Activated CD4-positive, alpha-beta T cell treated with anti-CD3 and anti-CD28 coated beads, Interleukin-2, Interleukin-4, amounts not matched to agents 100 ng/mL and 50 ng/mL, durations not matched to agents 16 hours and 8 hours (primary cell): Measurements from ENCODE around the gene RBM22.

Experiments used
- DNase-seq: peaks from one replicate; pipeline ENCODE4 v3.0.0-alpha.2; 2020; ENCODE audit warnings: low spot score

Gene RBM22

DNA sequence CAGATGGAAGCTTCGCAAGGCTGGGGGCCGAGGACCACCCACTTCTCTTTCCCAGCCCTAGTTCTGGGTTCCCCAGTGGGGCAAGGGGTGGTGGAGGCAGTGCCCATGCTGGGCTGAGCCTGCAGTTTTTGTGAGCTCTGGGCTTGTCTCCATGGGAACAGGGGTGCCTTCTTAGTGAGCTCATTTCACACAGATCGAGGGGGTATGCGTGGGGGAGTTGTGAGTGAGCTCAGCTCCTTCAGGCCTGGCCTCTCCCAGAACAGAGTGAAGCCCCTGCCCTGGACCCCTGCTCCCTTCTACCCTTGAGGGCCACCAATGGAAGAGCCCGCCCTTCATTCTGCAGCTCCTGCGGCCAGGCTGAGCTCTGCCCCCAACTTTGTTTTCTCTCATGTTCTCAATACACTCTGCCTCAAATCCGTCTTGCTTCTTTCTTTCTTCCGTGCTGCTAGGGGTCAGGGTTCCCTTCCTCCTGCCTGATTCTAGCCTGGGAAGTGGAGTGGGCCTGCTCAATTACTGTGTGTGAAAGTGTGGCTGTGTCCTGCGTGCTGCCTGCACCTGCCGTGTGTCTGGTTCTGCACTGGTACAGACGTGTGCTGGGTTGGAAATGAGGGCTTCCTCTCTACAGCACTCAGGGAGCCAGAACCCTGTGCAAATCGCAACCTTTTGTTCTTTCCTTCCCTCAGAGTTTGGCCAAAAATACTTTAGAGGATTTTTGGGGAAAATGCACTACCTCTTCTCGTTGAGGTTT, 48.8 kb downstream of the RBM22 start:
- DNase-seq = no peak

DNA sequence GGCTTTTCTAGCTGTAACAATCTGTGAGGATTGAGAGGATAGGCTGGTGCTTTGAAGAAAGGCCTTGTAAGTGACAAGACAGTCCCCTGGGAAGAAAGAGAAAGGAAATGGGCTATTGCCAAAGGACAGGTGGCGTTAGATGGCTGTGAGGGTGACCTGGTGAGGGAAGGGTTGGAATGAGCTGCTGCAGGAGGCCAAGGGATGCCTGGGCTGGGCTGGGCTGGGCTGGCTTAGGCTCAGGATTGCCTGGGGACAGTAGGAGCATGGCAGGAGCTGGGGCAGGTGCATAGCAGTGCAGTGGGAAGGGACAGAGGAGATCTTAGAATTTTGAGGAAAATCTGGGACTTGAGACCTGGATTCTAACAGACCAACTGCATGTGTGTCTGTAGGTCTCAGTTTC, 49.5 kb downstream of the RBM22 start:
- no peak for DNase-seq

DNA sequence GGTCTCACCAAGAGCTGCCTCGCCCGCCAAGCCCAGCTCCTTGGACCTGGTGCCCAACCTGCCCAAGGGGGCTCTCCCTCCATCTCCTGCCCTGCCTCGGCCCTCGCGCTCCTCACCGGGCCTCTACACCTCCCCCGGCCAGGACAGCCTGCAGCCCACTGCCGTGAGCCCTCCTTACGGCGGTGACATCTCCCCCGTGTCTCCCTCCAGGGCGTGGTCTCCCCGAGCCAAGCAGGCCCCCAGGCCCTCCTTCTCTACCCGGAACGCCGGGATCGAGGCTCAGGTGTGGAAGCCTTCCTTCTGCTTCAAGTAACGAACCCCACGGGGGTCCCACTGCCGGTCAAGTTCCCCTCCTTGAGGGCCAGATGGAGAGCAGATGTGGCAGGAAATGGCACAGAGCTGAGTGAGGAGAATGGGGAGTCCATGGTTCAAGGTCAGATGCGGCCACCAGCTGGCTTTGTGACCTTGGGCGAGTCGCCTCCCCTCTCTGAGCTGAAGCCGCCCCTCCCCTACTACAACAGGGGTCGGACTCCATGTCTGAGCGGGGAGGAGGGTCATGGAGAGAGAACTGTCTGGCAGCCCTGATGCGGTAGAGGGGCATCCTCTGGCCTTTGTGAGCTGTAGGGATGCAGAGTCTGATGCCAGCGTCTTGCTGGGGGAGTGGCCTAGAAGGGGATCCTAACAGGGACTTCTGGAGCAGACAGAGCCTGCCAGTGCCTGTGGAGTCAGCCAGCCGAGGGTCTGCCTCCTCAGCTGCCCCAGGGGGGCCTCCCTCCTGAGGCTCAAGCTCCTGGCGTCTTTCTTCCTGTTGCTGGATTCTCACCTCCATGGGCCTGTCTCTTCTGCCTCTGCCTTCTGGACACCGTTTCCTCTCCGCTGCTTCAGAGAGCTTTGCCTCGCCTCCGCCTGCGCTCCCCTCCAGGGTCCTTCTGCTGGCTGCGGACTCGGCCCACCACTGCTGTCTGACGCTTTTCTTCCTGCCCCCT, 50.5 kb downstream of the RBM22 start:
- DNase-seq = no peak

DNA sequence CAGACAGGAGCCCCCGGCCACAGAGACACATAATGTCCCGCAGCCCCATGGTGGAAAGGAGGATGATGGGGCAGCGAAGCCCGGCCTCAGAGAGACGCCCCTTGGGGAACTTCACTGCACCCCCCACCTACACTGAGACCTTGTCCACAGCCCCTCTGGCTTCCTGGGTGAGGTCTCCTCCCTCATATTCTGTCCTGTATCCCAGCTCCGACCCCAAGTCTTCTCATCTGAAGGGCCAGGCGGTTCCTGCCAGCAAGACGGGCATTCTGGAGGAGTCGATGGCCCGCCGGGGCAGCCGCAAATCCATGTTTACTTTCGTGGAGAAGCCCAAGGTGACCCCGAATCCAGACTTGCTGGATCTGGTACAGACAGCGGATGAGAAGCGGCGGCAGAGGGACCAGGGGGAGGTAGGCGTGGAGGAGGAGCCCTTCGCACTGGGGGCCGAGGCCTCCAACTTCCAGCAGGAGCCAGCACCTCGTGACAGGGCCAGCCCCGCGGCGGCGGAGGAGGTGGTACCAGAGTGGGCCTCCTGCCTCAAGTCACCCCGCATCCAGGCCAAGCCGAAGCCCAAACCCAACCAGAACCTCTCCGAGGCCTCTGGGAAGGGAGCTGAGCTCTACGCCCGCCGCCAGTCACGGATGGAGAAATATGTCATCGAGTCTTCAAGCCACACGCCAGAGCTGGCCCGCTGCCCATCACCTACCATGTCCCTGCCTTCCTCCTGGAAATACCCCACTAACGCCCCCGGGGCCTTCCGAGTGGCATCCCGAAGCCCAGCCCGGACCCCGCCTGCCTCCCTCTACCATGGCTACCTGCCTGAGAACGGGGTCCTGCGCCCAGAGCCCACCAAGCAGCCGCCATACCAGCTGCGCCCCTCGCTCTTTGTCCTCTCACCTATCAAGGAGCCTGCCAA, 51.5 kb downstream of the RBM22 start:
- no peak for DNase-seq

DNA sequence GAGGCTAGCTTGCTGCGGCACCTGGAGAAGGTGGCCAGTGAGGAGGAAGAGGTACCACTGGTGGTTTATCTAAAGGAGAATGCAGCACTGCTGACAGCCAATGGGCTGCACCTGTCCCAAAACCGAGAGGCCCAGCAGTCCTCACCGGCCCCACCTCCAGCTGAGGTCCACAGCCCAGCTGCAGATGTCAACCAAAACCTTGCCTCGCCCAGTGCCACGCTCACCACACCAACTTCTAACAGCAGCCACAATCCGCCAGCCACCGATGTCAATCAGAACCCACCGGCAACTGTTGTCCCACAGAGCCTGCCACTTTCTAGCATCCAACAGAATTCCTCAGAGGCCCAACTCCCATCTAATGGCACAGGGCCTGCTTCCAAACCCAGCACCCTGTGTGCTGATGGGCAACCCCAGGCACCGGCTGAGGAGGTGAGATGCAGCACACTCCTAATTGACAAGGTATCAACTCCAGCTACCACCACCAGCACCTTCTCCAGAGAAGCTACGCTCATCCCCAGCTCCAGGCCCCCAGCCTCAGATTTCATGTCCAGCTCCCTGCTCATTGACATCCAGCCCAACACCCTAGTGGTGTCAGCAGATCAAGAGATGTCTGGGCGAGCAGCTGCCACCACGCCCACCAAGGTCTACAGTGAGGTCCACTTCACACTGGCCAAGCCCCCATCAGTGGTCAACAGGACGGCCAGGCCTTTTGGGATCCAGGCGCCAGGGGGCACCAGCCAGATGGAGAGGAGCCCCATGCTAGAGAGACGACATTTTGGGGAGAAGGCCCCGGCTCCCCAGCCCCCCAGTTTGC, 52.4 kb downstream of the RBM22 start:
- DNase-seq = no peak

DNA sequence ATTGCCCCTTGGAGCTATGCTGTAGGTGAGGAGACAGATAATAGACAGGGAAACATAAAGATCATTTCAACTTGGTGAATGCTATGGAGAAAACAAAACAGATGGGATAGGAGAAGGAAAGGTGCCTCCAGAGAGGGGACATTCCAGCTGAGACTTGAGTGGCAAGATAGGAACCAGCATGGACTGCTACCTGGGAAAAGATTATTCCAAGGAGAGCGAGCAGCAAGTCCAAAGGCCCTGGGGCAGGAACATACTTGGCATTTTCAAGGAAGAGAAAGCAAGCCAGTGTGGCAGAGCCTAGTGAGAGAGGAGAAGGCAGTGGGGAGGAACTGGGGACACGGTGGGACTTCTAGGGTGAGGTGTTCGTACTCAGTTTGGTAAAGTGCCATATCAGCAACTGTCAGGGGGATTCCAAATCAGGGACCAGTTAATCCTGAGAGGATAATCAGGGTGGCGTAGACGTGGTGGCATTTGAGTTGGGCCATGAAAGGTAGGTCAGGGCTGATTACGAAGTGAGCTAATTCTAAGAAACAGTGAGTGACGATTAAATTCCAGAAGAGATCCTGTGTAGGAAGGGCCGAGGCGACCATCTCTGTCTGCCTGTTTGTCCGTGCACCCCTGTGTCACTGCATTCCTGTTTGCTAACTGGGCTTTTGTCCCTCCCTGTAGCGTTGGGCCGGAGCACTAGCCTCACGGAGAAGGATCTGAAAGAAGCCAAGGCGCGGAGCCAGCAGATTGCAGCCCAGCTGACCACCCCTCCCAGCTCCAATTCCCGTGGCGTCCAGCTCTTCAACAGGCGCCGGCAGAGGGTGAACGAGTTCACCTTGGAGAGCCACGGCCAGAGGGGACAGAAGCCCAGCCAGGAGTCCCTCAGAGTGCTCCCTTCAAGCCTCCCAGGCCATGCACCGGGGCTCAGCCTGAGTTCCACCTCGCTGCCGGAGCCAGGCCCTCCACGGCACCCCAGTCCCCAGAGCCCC, 53.3 kb downstream of the RBM22 start:
- DNase-seq = no peak

DNA sequence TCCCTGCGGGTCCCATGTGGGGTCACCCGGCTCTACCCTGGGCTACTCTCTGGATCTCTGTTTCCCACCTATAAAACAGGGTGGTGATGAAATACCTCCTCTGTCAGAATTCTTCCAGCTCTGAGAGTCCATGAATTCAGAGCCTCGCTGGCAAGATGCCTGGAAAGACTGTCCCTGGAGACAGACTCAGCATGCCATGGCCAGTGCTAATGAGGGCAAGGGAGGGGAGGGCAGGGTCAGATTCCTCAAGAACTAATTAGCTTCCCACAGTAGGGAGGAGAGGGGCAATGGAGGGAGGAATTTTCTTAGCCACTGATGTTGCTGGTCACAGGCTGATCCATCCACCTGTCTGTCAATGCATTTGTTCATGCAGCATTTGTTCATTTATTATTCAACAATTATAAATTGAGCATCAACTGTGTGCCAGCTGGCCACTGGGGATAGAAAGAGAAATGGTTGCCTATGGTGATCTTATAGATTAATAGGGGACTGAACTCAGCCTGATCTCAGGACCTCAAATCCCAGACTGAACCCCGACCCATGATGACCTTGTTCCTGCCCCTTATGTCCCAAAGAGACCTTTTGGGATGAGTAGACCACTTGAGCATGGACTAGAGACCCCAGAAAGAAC, 55.7 kb downstream of the RBM22 start:
- no peak for DNase-seq

DNA sequence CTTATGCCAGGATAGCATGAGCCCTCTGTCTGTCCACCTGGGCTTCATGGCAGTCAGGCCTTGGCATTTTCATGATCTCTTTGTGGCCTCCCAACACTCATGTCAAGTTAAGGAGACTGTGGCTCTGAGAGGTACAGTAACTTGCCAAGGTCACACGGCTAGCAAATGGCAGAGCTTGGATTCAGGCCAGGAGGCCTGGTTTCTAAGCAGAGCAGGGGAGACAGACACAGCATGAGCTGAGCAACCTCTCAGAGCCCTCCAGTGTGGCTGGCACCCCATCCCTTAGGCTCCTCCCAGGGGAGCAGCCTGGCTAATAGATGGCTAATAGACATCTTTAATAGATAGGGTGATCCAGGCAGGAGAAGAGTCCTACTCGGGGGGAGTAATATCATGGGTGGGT, 56.3 kb downstream of the RBM22 start:
- no peak for DNase-seq

DNA sequence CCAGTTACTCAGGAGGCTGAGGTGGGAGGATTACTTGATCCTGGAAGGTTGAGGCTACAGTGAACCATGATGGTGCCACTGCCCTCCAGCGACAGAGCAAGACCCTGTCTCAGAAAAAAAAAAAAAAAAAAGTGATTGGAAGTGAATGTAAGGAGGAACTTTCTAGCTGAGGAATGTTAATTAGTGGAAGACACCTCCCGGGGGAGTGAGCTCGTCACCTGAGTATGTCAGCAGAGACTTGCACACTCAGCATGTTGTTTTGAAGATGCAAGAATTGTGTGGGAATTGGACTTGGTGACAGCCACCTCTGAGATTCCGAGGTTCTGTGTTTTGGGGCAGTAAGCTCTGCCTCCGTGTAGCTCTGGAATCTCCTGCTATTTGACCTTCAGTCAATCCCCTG, 56.8 kb downstream of the RBM22 start:
- no peak for DNase-seq

DNA sequence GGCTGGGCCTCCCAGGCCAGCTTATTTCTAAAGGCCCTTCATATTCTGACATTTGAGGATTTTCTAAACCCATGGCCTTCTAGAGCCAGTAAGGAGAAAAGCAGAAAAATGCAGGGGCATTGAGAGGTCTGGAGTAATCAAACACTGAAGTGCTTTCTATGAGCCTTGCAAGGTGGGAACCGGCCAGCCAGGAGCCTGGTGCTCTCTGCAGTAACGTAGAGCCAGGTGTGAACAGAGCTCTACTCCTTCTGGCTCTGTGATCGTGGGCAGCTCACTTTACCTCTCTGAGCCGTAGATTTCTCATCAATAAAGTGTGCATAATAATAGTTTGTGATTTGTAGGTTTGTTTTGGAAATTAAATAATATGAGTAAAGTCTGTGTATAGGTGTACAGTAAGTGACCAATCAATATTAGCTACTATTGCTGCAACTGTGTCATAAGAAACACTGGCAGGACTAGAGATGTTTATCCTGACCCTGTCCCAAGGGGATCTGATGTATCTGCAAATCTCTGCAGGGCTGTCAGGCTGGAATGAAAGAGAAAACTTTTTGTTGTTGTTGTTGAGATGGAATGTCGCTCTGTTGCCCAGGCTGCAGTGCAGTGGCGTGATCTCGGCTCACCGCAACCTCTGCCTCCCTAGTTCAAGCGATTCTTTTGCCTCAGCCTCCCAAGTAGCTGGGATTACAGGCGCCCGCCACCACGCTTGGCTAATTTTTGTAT, 57.7 kb downstream of the RBM22 start:
- DNase-seq = no peak

DNA sequence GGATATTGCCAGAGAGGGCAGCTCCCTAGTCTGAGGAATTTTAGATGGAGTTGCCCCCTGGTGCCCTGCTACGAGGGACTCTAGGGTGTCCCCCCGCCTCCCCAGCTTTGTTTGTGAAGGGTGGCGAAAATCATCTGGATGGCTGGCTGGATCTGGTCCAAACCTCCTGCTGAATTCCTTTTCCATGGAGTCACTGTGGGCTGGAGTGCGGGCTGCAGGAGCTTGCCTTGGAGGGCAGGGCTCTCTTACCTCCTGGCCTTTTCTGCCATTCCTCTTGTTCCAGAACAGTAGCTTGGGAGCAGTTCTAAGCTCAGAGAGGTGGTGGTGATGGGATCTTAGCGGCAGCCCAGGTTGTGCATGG, 58.3 kb downstream of the RBM22 start:
- DNase-seq = no peak

DNA sequence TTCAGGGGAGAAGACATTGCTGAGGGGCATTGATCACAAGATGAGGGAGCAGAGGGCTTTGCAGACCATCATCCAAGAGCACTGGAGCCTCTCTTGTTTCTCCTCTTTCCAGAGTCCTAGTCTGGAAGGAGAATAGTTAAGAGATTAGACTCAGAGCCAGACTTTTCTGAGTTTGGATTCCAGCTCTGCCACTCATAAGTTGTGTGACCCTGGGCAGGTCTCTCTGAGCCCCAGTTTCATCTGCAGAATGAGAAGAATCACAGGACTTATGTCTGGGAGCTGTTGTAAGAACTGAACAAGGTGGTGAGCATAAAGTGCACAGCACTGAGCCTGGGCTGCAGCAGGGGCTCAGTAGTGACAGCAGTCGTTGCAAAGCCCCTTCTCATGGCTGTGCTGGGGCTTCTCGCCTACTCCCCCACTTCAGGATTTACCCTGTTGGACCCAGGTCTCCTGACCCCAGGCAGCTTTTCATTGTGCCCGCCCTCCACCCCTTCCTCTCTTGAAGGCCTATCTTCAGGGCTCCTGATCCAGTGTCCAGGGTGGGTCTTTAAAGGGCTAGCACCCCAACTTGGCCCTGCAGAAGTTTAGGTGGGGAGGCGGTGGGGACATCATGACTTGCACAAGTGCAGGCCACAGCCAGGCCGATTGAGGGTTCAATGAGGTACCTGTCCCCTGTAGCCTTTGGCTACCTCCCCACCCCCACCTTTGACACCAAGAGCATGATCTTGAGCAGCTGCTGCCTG, 58.9 kb downstream of the RBM22 start:
- DNase-seq = no peak

DNA sequence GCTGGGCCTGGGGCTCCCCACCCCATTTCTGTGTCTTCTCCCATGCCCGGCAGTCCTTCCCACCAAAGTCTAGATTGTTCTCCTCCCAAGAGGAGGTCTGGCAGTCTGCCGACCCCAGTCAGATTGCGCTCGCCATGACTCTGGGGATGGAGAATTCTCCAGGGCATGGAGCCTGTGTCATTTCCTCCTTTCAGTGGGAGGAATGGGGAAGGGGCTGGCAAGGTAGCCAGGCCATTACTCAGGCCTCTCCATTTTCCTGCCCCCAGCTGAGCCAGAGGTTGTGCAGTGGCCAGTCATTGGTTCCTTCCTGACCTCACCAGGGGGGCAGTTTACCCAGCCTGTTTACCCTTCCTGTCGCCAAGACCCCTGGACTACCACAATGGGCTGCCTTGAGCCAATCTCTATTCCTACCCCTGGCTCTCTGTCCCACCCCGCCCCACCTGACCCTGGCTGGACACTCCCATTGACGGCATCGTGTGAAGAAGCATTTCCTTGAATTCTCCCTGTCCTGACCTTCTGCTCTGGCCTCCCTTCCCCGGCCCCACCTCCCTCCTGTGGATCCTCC, 59.8 kb downstream of the RBM22 start:
- DNase-seq = no peak
